ENCODE measurements around the gene GPR155. TPM values are rescaled to one million over a fixed set of nuclear protein-coding genes. Genes with fewer than 3 reads are reported as not detected.

Gene GPR155
- total and polyA plus RNA-seq, 2 of the 4 experiments (the other 2 are of a cell fraction) = 2.3 to 3.4 TPM

GRCh38 chr2:174511580-174512260 is 24.9 kb upstream of the GPR155 start:
- H3K36me3 ChIP-seq (ENCODE audit: control insufficient read depth, insufficient read depth, low read length) = no peaks in the 10 kb centered on the region
- no peaks in the 10 kb centered on the region for H3K79me1 ChIP-seq (ENCODE audit: low read depth in 1 of 2, low read length in 2 of 2)
- H3K9me1 ChIP-seq (ENCODE audit: insufficient read depth, low read length) = no peaks in the 10 kb centered on the region
- no peak overlapping the region for H3K27ac ChIP-seq (ENCODE audit: insufficient read depth, low read length)
- intact Hi-C loops (cut with micrococcal nuclease) (loop anchor here (1.0 kb wide), 1 partner anchor 12 kb away; no protein-coding TSS in a partner anchor), in situ Hi-C loops (cut with MboI; ENCODE audit: low sequenced_read_pairs) (no loop called here), dilution Hi-C loops (cut with HindIII; ENCODE audit: low sequenced_read_pairs, unreplicated experiment) (no loop called here)
- H2BK120ac ChIP-seq (ENCODE audit: low read depth, low read length) = no peak overlapping the region
- H3K4ac ChIP-seq (ENCODE audit: low read depth, low read length) = no peak overlapping the region
- ATAC-seq (ENCODE audit: low read depth) = no peak
- no TSS peak for BruUV-seq (replicated peaks)
- DNase-seq = no peak
- TF ChIP-seq, protein P1, sequence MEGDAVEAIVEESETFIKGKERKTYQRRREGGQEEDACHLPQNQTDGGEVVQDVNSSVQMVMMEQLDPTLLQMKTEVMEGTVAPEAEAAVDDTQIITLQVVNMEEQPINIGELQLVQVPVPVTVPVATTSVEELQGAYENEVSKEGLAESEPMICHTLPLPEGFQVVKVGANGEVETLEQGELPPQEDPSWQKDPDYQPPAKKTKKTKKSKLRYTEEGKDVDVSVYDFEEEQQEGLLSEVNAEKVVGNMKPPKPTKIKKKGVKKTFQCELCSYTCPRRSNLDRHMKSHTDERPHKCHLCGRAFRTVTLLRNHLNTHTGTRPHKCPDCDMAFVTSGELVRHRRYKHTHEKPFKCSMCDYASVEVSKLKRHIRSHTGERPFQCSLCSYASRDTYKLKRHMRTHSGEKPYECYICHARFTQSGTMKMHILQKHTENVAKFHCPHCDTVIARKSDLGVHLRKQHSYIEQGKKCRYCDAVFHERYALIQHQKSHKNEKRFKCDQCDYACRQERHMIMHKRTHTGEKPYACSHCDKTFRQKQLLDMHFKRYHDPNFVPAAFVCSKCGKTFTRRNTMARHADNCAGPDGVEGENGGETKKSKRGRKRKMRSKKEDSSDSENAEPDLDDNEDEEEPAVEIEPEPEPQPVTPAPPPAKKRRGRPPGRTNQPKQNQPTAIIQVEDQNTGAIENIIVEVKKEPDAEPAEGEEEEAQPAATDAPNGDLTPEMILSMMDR (conservative IDR thresholded peaks at IDR 0.05; ENCODE audit: low read depth, low read length) = no peak
- TF ChIP-seq MAFK (IDR thresholded peaks at IDR 0.05; ENCODE audit: low read depth, low read length) = no peak
- WGBS, 2 experiments (ENCODE audit: extremely low coverage in 2 of 2, insufficient read length in 1 of 2) = no CpG with 5 or more reads among the region's 5 CpGs
- H3K9ac ChIP-seq (ENCODE audit: low read depth, low read length) = no peak overlapping the region
- H3K4me1 ChIP-seq (ENCODE audit: control insufficient read depth, insufficient read depth, low read length) = no peaks in the 10 kb centered on the region
- no peak overlapping the region for H2BK20ac ChIP-seq (ENCODE audit: low read depth, low read length)
- H3K27me3 ChIP-seq (ENCODE audit: control insufficient read depth, insufficient read depth, low read length) = peaks cover under 1% of the 10 kb centered on the region
- H3K56ac ChIP-seq (ENCODE audit: extremely low read depth, insufficient read depth, low read length) = no peak overlapping the region
- no peak overlapping the region for H4K5ac ChIP-seq (ENCODE audit: low read depth, low read length)
- no peak overlapping the region for H3K23ac ChIP-seq (ENCODE audit: low read depth, low read length)
- no peak overlapping the region for H2AK5ac ChIP-seq (ENCODE audit: low read depth, low read length)
- H3K9me3 ChIP-seq (ENCODE audit: control insufficient read depth, insufficient read depth, low read length) = peaks cover 17% of the 10 kb centered on the region
- no peak overlapping the region for H2BK15ac ChIP-seq (ENCODE audit: low read depth, low read length)
- ChIA-PET POLR2A (ENCODE audit: unreplicated experiment) (no interaction called here), CTCF (no interaction called here)
- no peak overlapping the region for H2AK9ac ChIP-seq (replicated peaks; ENCODE audit: low read depth, low read length, poor library complexity)
- H3K18ac ChIP-seq (ENCODE audit: low read depth, low read length) = no peak overlapping the region
- no peaks in the 10 kb centered on the region for H4K20me1 ChIP-seq (ENCODE audit: insufficient read depth, low read length)
- no peak overlapping the region for H3K4me2 ChIP-seq (ENCODE audit: low read depth, low read length)
- no peak overlapping the region for H4K91ac ChIP-seq (ENCODE audit: insufficient read depth, low read depth, low read length)
- H4K8ac ChIP-seq (ENCODE audit: low read depth in 2 of 2, low read length in 2 of 2) = no peak overlapping the region
- H3K14ac ChIP-seq (replicated peaks; ENCODE audit: low read depth, low read length) = no peak overlapping the region
- H2AFZ ChIP-seq (replicated peaks; ENCODE audit: low read length, poor library complexity) = no peak overlapping the region
- H3K4me3 ChIP-seq (ENCODE audit: insufficient read depth, low read depth, low read length) = no peak overlapping the region
- no peak overlapping the region for H2BK5ac ChIP-seq (ENCODE audit: low read depth, low read length, poor library complexity, severe bottlenecking)

Data from IMR-90 (cell line).